Measurements from ENCODE around the gene PTPRT. TPM values are rescaled to one million over a fixed set of nuclear protein-coding genes. Genes with fewer than 3 reads are reported as not detected.

The PTPRT gene
- total RNA-seq, 1 donor from 2014 or later: 0.10 TPM

DNA sequence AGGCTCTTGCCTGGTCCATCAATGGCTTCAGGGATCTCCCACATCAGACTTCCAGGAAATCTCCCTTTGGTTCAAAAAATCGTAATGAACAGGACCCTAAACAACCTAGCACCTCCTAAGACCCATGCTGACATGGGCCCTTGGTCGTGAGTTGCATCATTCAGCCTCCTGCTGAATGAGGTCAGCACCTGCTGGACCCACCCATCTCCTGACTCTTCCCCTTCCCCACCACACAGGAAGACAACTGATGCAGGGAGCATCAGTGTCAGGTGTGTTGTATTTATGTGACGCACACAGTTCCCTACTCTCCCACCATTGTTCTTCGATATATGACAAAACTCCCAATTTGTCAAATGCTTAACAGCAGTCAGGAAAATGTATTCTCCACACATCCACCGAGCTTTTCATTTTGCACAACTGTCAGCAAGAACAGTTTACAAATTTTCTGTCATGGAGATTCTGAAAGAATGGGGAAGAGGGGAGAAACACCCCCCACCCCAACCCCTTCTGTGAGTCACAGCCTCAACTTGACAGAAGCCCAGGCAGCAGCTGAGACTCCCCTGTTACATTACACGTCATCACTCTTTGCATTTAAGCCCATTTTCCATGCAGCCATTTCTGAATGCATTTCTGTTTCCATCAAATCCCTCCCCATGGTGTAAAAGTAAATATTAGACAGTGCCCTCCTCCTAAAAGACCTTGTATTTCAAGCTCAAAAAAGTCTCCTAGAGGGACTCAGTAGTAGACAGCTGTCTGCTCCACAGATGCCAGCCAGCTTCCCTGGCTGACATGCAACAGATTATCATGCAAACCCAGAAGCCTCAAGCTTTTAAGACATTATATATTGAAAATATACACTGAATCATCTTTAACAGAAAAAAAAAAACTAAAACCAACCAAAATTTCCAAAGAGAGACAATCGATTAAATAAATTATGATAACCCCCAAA is 577.5 kb downstream of the PTPRT start:
- intact Hi-C loops (cut with micrococcal nuclease): no loop called here
- ATAC-seq: no peak
- no peak for DNase-seq

DNA sequence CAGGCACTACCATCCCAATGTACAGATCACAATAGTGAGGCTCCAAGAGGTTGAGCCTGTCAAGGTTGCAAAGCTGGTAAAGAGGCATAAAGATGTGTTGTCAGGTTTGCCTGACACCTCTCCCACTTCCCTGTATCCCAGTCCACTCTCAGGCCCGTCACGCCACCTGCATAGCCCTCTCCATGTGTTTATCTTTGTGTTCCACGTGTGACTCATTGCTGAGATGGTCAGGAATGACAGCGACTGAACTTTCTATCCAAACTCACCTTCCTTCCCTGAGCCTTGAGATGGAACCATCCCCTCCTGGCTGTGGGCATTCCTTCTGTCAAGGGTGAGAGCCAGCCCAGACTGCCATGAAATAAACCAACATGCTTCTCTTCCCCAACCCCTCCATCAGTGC is 578.3 kb downstream of the PTPRT start:
- DNase-seq (no peak), ATAC-seq (no peak)
- intact Hi-C loops (cut with micrococcal nuclease): no loop called here

DNA sequence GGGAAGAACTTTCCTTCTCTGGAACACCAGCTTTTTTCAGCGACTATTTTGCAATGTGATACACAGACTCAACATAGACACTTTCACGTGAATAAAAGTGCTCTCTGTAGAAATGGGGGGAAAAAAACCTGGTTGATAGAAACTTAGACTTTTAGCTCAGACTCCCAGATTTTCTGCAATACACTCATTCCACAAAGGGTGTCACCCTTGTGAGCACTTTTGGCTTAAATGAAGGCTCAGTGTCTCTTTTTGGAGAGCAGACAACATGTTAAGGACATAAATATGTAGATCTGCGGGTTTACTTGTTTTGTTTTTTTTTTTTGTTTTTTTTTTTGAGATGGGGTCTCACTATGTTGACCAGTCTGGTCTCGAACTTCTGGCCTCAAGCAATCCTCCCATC is 579.6 kb downstream of the PTPRT start:
- ATAC-seq (no peak), DNase-seq (no peak)
- intact Hi-C loops (cut with micrococcal nuclease): no loop called here

DNA sequence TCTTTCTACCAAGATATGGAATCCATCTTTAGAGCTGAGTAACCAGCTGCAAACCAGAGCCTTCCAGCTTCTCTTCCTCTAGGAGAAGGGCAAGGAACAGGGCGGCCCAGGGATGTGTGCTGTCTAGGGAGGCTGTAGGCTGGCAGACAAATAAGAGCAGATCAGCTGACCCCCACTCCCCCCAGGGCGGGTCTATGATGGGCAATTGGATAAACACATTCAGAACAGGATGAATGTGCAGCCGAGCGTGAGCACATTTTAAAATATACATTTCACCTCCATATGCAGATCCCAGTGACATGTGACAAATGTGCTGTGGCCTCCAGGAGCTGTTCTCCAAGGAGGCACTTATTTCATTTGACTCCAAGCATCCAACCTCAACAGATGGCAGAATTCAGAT is 580.1 kb downstream of the PTPRT start:
- intact Hi-C loops (cut with micrococcal nuclease): no loop called here
- ATAC-seq: no peak

GRCh38 chr20:42604998-42605956 is 584.4 kb downstream of the PTPRT start:
- intact Hi-C loops (cut with micrococcal nuclease): no loop called here

More for the DNA sequence above, 580.1 kb downstream of the PTPRT start:
- no peak for DNase-seq

DNA sequence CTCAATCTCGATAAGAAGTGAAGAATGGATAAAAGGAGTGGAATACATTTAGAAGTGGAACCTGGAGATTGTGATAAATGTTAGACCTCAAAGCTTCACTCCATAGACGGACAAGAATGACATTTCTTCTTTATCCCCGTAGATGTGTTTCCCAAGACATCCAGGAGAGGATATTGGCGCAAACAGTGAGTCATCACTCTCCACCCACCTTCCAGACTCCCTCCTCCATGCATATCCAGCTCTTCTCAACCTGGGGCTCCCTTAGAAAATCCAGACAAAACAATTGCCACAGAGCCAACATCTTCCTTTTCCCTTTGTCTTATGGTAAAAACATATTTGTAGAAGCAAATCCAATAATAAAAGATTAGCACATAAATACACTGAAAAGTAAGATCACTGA is 586.1 kb downstream of the PTPRT start:
- ATAC-seq: no peak
- DNase-seq: no peak
- intact Hi-C loops (cut with micrococcal nuclease): no loop called here

More at GRCh38 chr20:42604998-42605956, 584.4 kb downstream of the PTPRT start:
- ATAC-seq: no peak
- no peak for DNase-seq

DNA sequence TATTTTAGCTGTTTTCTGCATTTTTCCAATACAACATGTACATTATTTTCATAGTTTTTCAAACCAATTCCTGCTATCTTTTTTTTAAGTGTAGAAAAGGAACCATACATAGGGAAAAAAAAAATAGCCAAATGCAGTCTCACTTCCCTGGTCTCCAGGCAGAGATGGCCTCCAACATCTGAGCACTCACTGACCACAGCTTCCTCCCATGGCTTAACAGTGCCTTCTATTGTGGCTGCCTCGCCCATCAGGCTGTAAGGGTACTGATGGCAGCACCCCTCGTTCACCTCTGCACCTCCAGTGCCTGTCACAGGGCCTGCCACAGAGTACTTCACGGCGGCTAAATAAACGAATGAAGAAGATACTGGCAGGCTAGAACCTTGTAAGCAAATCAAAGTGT is 591.1 kb downstream of the PTPRT start:
- DNase-seq: no peak
- no peak for ATAC-seq
- intact Hi-C loops (cut with micrococcal nuclease): no loop called here

GRCh38 chr20:42595625-42596024 is 594.1 kb downstream of the PTPRT start:
- ATAC-seq (no peak), DNase-seq (no peak)
- intact Hi-C loops (cut with micrococcal nuclease): no loop called here

DNA sequence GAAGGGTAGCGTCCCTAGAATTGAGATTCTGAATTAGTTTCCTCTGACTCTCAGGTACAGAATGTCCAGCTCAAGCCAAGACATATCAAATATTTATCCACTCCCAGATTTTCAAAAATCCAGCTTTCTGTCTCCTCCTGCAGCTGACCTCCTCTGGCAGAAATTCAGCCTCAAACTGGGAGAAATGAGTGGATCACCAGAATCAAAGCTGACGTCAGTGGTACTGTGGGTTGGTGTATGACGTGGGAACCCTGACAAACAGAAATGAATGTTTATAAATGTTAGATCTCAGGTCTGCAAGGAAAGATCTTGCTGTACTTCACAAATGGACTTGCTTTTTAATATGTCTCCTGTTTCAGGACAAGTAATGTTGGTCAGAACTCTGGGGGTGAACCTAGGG is 595.0 kb downstream of the PTPRT start:
- intact Hi-C loops (cut with micrococcal nuclease): no loop called here
- no peak for DNase-seq
- no peak for ATAC-seq

GRCh38 chr20:42594011-42594410 is 595.7 kb downstream of the PTPRT start:
- intact Hi-C loops (cut with micrococcal nuclease): no loop called here
- ATAC-seq (no peak), DNase-seq (no peak)

- ATAC-seq (no peak), DNase-seq (no peak)
- intact Hi-C loops (cut with micrococcal nuclease): no loop called here
Measured at GRCh38 chr20:42589976-42590639, 599.6 kb downstream of the PTPRT start.

DNA sequence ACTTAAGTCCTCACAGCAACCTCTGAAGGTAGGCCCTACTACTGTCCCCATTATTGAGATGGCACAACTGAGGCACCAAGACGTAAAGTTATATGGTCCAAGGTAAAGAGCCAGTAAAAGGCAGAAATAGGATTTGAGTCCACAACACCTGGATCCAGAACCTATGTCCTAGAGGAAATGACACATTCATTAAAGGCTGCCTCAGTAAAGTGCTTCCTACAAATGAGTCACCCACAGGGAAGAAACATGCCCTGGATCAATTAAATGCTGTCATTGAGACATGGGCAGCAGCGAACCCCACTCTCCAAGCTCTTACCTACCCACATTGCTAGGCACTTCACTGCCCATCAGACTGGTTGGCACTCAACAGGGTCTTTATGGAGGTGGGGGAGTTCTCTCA is 600.9 kb downstream of the PTPRT start:
- DNase-seq (no peak), ATAC-seq (no peak)
- intact Hi-C loops (cut with micrococcal nuclease): no loop called here

GRCh38 chr20:42587427-42587826 is 602.3 kb downstream of the PTPRT start:
- DNase-seq (no peak), ATAC-seq (no peak)
- intact Hi-C loops (cut with micrococcal nuclease): no loop called here

GRCh38 chr20:42581311-42581710 is 608.4 kb downstream of the PTPRT start:
- intact Hi-C loops (cut with micrococcal nuclease): no loop called here
- no peak for DNase-seq
- ATAC-seq: no peak

DNA sequence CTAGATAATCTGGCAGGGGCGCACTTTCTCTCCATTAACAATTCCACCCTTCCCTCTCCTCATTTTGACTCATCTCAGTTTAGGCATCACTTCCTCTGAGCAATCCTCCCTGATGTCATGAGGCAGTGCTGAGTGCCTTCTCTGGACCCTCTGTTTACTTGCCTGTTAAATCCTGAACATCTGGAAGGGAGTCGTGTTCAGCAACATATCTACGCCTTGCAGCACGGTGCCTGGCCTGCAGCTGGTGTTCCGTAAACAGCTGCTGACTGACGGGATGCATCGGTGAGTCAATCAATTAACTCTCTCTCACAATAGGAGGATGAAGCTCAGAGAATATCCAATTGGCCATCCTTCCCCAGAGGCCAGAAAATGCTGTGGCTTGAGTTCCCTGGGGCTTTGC is 613.5 kb downstream of the PTPRT start:
- DNase-seq: no peak
- intact Hi-C loops (cut with micrococcal nuclease): no loop called here
- no peak for ATAC-seq

GRCh38 chr20:42572320-42573016 is 617.2 kb downstream of the PTPRT start:
- no peak for DNase-seq
- intact Hi-C loops (cut with micrococcal nuclease): no loop called here
- ATAC-seq: no peak

DNA sequence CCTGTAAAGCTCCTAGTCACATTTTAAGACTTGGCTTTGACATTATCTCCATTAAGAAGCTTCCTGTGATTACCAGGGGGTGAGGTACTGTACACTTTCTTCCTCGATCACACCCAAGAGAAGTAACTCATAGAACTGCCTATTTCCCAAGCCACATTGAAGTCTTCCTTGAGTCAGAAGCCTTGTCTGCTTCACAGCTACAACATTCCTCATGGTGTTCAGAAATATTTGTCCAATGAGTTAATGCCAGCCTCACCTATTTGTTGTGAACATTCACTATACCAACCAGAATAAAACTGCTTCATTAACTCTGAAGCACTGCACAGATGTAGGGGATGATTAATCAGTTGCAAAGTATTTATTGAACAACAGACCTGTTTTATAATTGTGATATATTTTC is 622.3 kb downstream of the PTPRT start:
- no peak for ATAC-seq
- no peak for DNase-seq
- intact Hi-C loops (cut with micrococcal nuclease): no loop called here

DNA sequence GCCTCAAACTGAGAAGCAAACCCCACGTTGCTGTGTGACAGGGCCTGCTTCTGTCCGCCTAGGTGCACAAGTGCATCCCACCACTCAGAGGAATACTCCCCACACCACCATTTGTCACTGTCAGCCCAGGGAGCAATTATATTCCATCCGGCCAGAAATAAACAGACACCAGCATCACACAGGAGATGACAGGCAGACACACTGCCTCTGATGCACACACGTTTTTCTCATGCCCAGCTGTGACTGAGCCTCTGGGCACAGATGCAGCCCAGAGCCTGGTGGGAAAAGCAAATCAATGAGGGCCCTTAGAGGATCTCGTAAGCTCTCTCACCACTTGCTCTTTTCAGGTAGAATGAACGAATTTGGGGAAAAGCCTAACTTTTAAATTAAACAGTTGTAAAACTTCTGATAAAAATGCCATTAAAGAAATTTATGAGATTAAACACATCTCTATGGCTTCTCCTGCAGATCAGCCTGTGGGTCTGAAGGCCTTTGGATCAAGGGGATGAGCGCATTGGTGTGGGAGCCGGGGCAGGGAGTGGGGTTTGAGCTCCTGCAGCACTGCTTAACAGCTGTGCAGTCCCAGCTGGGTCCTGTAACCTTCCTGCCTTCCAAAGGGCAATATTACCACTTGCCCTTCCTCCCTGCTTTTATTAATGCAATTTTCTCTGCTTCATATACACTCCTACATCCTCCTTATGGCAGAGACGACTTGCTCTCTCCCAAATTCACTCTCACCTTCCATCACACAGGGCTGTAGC is 624.3 kb downstream of the PTPRT start:
- no peak for DNase-seq
- no peak for ATAC-seq
- intact Hi-C loops (cut with micrococcal nuclease): no loop called here

Measured in left ventricle myocardium superior (tissue), 1 donor.